HG03432 (cell line): ENCODE data around the gene CEMIP.
A peak's percentile ranks its signal among the peaks of the same experiment; 100 is the strongest.

Source experiments
- ATAC-seq: cut with Tn5 transposase; IDR thresholded peaks from one replicate; pipeline ENCODE4 v1.9.1; 2021; ENCODE audit warnings: mild to moderate bottlenecking, moderate library complexity; ENCODE audit not compliant: unreplicated experiment

The CEMIP gene

GRCh38 chr15:80778964-80779657, at the start of gene CEMIP:
Gene CEMIP, plus strand, starts transcription at chr15:80779370. Its CDS starts 94,510 bp downstream, at chr15:80873880.
- ATAC-seq, result peak; percentile 64

GRCh38 chr15:80730387-80730786, 48.8 kb upstream of the CEMIP start:
- ATAC-seq, result no peak

- no peak for ATAC-seq
These were observed 48.2 kb upstream of the CEMIP start for GRCh38 chr15:80730926-80731325.

- no peak for ATAC-seq
These were observed 47.0 kb upstream of the CEMIP start for GRCh38 chr15:80732167-80732566.

GRCh38 chr15:80732818-80733217, 46.4 kb upstream of the CEMIP start:
- ATAC-seq, result no peak

GRCh38 chr15:80733460-80733859, 45.7 kb upstream of the CEMIP start:
- no peak for ATAC-seq

- no peak for ATAC-seq
These were observed 43.8 kb upstream of the CEMIP start for GRCh38 chr15:80735344-80735743.

GRCh38 chr15:80736560-80736959, 42.6 kb upstream of the CEMIP start:
- no peak for ATAC-seq

- ATAC-seq, result no peak
These were observed 39.3 kb upstream of the CEMIP start for GRCh38 chr15:80739919-80740318.

GRCh38 chr15:80742081-80742480, 37.1 kb upstream of the CEMIP start:
- ATAC-seq, result no peak

- no peak for ATAC-seq
These were observed 35.9 kb upstream of the CEMIP start for GRCh38 chr15:80743189-80743833.

GRCh38 chr15:80744415-80744814, 34.8 kb upstream of the CEMIP start:
- no peak for ATAC-seq

- ATAC-seq, result no peak
These were observed 34.3 kb upstream of the CEMIP start for GRCh38 chr15:80744826-80745225.

- ATAC-seq, result no peak
These were observed 33.3 kb upstream of the CEMIP start for GRCh38 chr15:80745888-80746287.

- no peak for ATAC-seq
These were observed 31.7 kb upstream of the CEMIP start for GRCh38 chr15:80747317-80748053.

GRCh38 chr15:80749589-80749988, 29.6 kb upstream of the CEMIP start:
- ATAC-seq, result no peak

GRCh38 chr15:80750575-80750974, 28.6 kb upstream of the CEMIP start:
- no peak for ATAC-seq

GRCh38 chr15:80752204-80752603, 27.0 kb upstream of the CEMIP start:
- ATAC-seq, result no peak

GRCh38 chr15:80753161-80753560, 26.0 kb upstream of the CEMIP start:
- ATAC-seq, result no peak

- ATAC-seq, result no peak
These were observed 25.2 kb upstream of the CEMIP start for GRCh38 chr15:80754014-80754413.

GRCh38 chr15:80755885-80756284, 23.3 kb upstream of the CEMIP start:
- ATAC-seq, result no peak
